Endodermal cell (in vitro differentiated cells): Measurements from ENCODE around the gene ACP6. TPM values are rescaled to one million over a fixed set of nuclear protein-coding genes. Genes with fewer than 3 reads are reported as not detected.
"Not testable (repeated sequence)": the region's sequence is repeated elsewhere in the genome, so short reads cannot be mapped to it uniquely, and the experiment has no call there.

Source experiments
- DNase-seq: peaks from one replicate; pipeline ENCODE4 v3.0.0-alpha.2; 2017
- H3K27ac ChIP-seq: 2 replicates; pipeline ENCODE4 v1.5.1; 2013; ENCODE audit warnings: mild to moderate bottlenecking, low read depth, low read length, moderate library complexity
- H3K27me3 ChIP-seq: 2 replicates; pipeline ENCODE4 v1.6.1; 2013; ENCODE audit warnings: mild to moderate bottlenecking, low read length, moderate library complexity; ENCODE audit not compliant: insufficient read depth, control insufficient read depth, poor library complexity, severe bottlenecking
- H3K36me3 ChIP-seq: 2 replicates; pipeline ENCODE4 v1.7.0; 2013; ENCODE audit warnings: mild to moderate bottlenecking, low read length, moderate library complexity; ENCODE audit not compliant: control insufficient read depth, insufficient read depth
- H3K4me1 ChIP-seq: one replicate; pipeline ENCODE4 v1.7.0; 2013; ENCODE audit warnings: low read length; ENCODE audit not compliant: control insufficient read depth, insufficient read depth
- H3K4me3 ChIP-seq: 2 replicates; pipeline ENCODE4 v1.5.1; 2013; ENCODE audit warnings: mild to moderate bottlenecking, low read length, moderate library complexity
- H3K9ac ChIP-seq: 2 replicates; pipeline ENCODE4 v1.6.1; 2013; ENCODE audit warnings: mild to moderate bottlenecking, low read length, moderate library complexity; ENCODE audit not compliant: poor library complexity, severe bottlenecking; ENCODE audit errors: extremely low read depth
- H3K9me3 ChIP-seq: 2 replicates; pipeline ENCODE4 v1.6.1; 2013; ENCODE audit warnings: mild to moderate bottlenecking, low read length, moderate library complexity; ENCODE audit not compliant: control insufficient read depth
- H3K27ac Mint-ChIP-seq: 2 replicates; pipeline ENCODE4 v1.8.0; 2020; ENCODE audit warnings: mixed read lengths
- H3K27me3 Mint-ChIP-seq: 2 replicates; pipeline ENCODE4 v1.8.0; 2021; ENCODE audit warnings: mild to moderate bottlenecking, mixed read lengths; ENCODE audit not compliant: insufficient read depth
- H3K36me3 Mint-ChIP-seq: 2 replicates; pipeline ENCODE4 v1.8.0; 2020; ENCODE audit warnings: low read depth, mixed read lengths
- H3K4me1 Mint-ChIP-seq: 2 replicates; pipeline ENCODE4 v1.8.0; 2020; ENCODE audit warnings: mixed read lengths
- H3K4me3 Mint-ChIP-seq: 2 replicates; pipeline ENCODE4 v1.8.0; 2020; ENCODE audit warnings: mild to moderate bottlenecking, moderate library complexity, mixed read lengths
- H3K9me3 Mint-ChIP-seq: 2 replicates; pipeline ENCODE4 v1.8.0; 2020; ENCODE audit warnings: mild to moderate bottlenecking, mixed read lengths
- WGBS, 2 experiments: methylation state at CpG; one replicate each; pipeline versions ENCODE4 v1.1.5 to v1.1.7; 2013; ENCODE audit warnings: missing lambda C conversion rate in 2 of 2, mixed read lengths in 1 of 2; ENCODE audit not compliant: insufficient coverage in 1 of 2, insufficient read length in 1 of 2; 5-methylcytosine and 5-hydroxymethylcytosine counted together
- total RNA-seq, 2 donors: library from RNA; stranded (reverse); fragmentation: NEBNext Ultra II Directional in 1 of 2; extraction: Animal tissue kit (Norgen Biotek cat#: 25700) in 1 of 2; gene quantifications; 2 replicates in 1 of 2; 3 replicates in 1 of 2; pipeline ENCODE4 v1.2.1, GENCODE V29; 2021
- TF ChIP-seq, protein P1 (sequence below): fragments of 200-600 bp; sonication (generic); conservative IDR thresholded peaks from 2 replicates; pipeline ENCODE4 v1.5.0; 2021; ENCODE audit warnings: antibody characterized with exemption, mild to moderate bottlenecking

The ACP6 gene
- total RNA-seq, 2 donors from 2014 or later = 15.2 to 17.9 TPM

GRCh38 chr1:147700042-147701006 is 30.0 kb upstream of the ACP6 start:
- Histone ChIP-seq H3K4me3 (no peak overlapping the region), H3K9me3 (no peaks in the 10 kb centered on the region), H3K36me3 (no peaks in the 10 kb centered on the region), H3K4me1 (no peaks in the 10 kb centered on the region), H3K27me3 (peaks cover 11% of the 10 kb centered on the region), H3K9ac (no peak overlapping the region), H3K27ac (peak overlapping the region; percentile 67)
- Mint-ChIP-seq H3K27me3 (peaks cover 12% of the 10 kb centered on the region), H3K27ac (no peak overlapping the region), H3K4me1 (peaks cover 9% of the 10 kb centered on the region), H3K9me3 (no peaks in the 10 kb centered on the region), H3K4me3 (no peak overlapping the region), H3K36me3 (no peaks in the 10 kb centered on the region)
- TF ChIP-seq, protein P1, sequence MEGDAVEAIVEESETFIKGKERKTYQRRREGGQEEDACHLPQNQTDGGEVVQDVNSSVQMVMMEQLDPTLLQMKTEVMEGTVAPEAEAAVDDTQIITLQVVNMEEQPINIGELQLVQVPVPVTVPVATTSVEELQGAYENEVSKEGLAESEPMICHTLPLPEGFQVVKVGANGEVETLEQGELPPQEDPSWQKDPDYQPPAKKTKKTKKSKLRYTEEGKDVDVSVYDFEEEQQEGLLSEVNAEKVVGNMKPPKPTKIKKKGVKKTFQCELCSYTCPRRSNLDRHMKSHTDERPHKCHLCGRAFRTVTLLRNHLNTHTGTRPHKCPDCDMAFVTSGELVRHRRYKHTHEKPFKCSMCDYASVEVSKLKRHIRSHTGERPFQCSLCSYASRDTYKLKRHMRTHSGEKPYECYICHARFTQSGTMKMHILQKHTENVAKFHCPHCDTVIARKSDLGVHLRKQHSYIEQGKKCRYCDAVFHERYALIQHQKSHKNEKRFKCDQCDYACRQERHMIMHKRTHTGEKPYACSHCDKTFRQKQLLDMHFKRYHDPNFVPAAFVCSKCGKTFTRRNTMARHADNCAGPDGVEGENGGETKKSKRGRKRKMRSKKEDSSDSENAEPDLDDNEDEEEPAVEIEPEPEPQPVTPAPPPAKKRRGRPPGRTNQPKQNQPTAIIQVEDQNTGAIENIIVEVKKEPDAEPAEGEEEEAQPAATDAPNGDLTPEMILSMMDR = peak; percentile 91
- WGBS, 2 experiments = 68 to 93% methylated on average over 6 to 10 of the region's 10 CpGs
- peak; percentile 90 for DNase-seq

- H3K36me3 Mint-ChIP-seq = no peaks in the 10 kb centered on the region
These were observed 29.3 kb upstream of the ACP6 start for GRCh38 chr1:147699686-147700041.

GRCh38 chr1:147683163-147683763 is 12.9 kb upstream of the ACP6 start:
- H3K4me1 Mint-ChIP-seq = no peaks in the 10 kb centered on the region
- Histone ChIP-seq H3K9me3 (peaks cover 43% of the 10 kb centered on the region), H3K9ac (no peak overlapping the region), H3K27ac (no peak overlapping the region), H3K27me3 (no peaks in the 10 kb centered on the region), H3K4me3 (no peak overlapping the region), H3K36me3 (no peaks in the 10 kb centered on the region), H3K4me1 (no peaks in the 10 kb centered on the region)
- H3K27me3 Mint-ChIP-seq = peaks cover 2% of the 10 kb centered on the region
- no peak overlapping the region for H3K4me3 Mint-ChIP-seq
- DNase-seq = no peak
- H3K9me3 Mint-ChIP-seq = peaks cover 40% of the 10 kb centered on the region
- peaks cover 4% of the 10 kb centered on the region for H3K36me3 Mint-ChIP-seq
- TF ChIP-seq, protein P1 = no peak
- no peak overlapping the region for H3K27ac Mint-ChIP-seq

More at GRCh38 chr1:147699686-147700041, 29.3 kb upstream of the ACP6 start:
- H3K9me3 ChIP-seq = no peaks in the 10 kb centered on the region
- peaks cover 11% of the 10 kb centered on the region for H3K27me3 ChIP-seq
- no peak overlapping the region for H3K9ac ChIP-seq
- H3K27ac Mint-ChIP-seq = no peak overlapping the region
- H3K4me1 ChIP-seq = no peaks in the 10 kb centered on the region
- H3K4me3 Mint-ChIP-seq = no peak overlapping the region
- no peak overlapping the region for H3K27ac ChIP-seq
- no peak overlapping the region for H3K4me3 ChIP-seq
- TF ChIP-seq, protein P1 = no peak
- H3K4me1 Mint-ChIP-seq = peaks cover 9% of the 10 kb centered on the region
- no peaks in the 10 kb centered on the region for H3K36me3 ChIP-seq
- 78 to 95% methylated on average over 2 to 3 of the region's 3 CpGs for WGBS, 2 experiments
- H3K9me3 Mint-ChIP-seq = no peaks in the 10 kb centered on the region
- peaks cover 12% of the 10 kb centered on the region for H3K27me3 Mint-ChIP-seq
- no peak for DNase-seq

DNA sequence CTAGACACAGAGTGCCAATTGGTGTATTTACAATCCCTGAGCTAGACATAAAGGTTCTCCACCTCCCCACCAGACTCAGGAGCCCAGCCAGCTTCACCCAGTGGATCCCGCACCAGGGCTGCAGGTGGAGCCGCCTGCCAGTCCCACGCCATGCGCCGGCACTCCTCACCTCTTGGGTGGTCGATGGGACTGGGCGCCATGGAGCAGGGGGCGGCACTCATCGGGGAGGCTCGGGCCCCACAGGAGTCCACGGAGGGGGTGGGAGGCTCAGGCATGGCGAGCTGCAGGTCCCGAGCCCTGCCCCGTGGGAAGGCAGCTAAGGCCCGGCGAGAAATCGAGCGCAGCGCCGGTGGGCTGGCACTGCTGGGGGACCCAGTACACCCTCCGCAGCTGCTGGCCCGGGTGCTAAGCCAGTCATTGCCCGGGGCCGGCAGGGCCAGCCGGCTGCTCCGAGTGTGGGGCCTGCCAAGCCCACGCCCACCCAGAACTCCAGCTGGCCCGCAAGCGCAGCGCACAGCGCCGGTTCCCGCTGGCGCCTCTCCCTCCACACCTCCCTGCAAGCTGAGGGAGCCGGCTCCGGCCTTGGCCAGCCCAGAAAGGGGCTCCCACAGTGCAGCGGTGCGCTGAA is 10.4 kb upstream of the ACP6 start:
- H3K4me3 ChIP-seq, DNase-seq, H3K27me3 ChIP-seq, H3K9ac ChIP-seq, H3K27ac ChIP-seq, H3K27me3 Mint-ChIP-seq, H3K4me1 ChIP-seq, H3K4me1 Mint-ChIP-seq, H3K36me3 ChIP-seq, H3K36me3 Mint-ChIP-seq, H3K27ac Mint-ChIP-seq, H3K4me3 Mint-ChIP-seq: not testable (repeated sequence)
- peaks cover 56% of the 10 kb centered on the region for H3K9me3 Mint-ChIP-seq
- 96 to 97% methylated on average over 6 to 38 of the region's 38 CpGs for WGBS, 2 experiments
- peaks cover 64% of the 10 kb centered on the region for H3K9me3 ChIP-seq

GRCh38 chr1:147677681-147678080 is 7.4 kb upstream of the ACP6 start:
- H3K27ac ChIP-seq, H3K9ac ChIP-seq: not testable (repeated sequence)

More at GRCh38 chr1:147677681-147678080, 7.4 kb upstream of the ACP6 start:
- peaks cover 48% of the 10 kb centered on the region for H3K9me3 Mint-ChIP-seq
- not testable (repeated sequence) for H3K27me3 ChIP-seq, H3K4me3 Mint-ChIP-seq, H3K27ac Mint-ChIP-seq, H3K4me3 ChIP-seq, H3K4me1 ChIP-seq, DNase-seq, H3K36me3 ChIP-seq, H3K4me1 Mint-ChIP-seq, H3K36me3 Mint-ChIP-seq, H3K27me3 Mint-ChIP-seq
- WGBS, 2 experiments = 94 to 95% methylated on average over 4 to 5 of the region's 5 CpGs
- H3K9me3 ChIP-seq = peaks cover 51% of the 10 kb centered on the region
